Adrenal gland (tissue), 5 donors: ENCODE measurements around the gene KRTAP10-1.

Experiments used
- POLR2A ChIP-seq, 2 donors: fragments of 450-650 bp; IDR thresholded peaks; one replicate each; pipeline ENCODE4 v1.6.1; 2017; ENCODE audit warnings: antibody characterized with exemption in 2 of 2, mild to moderate bottlenecking in 2 of 2, moderate library complexity in 1 of 2
- TF ChIP-seq, protein P1 (sequence below), 6 experiments: fragments of 450-650 bp in 4 of 6; fragments of 200-600 bp in 2 of 6; sonication (generic) in 1 of 6; IDR thresholded peaks; 1 replicate in 5 of 6; 2 replicates in 1 of 6; pipeline versions ENCODE4 v1.5.1 to v1.8.0; 2016 to 2021; ENCODE audit warnings: antibody characterized with exemption in 6 of 6, mild to moderate bottlenecking in 2 of 6, moderate library complexity in 1 of 6
- donor health status: DM: no; HTN: no; CAD: no.

DNA sequence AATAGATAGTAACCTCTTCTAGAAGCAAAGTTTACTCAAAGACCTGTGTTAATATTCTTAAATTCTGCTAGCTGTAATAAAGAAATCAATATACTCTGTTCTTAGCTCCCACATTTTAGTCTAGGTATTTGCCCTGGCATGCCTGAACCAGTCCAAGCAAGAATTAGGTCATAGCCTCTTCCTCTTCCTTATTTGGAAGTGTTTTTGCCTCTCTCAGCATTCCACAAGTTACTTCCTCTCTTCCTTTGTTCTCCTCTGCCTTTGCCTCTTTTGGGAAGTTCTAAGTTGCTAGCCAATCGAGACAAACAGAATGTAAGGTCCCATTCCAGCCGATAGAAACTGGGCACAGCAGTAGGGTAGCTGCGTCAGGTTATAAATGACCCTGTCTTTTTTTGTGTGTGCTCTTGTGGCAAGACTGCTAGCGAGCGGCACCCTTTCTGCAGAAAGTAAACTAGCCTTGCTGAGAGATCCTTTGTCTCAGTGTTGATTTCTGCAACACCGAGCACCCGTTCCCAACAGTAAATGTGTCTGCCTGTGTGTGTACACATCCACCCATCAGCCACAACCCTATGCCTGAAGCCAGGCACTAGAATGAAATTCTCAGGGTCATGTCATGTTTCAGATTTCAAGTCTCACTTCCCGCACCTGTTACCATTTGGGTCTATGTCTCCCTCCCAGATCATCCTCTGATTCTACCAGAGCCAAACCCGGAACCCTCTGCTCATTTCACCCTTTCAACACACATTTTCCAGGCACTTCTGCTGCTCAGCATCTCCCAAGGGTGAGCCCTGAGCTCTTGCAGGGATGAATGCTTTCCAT is 47.2 kb downstream of the KRTAP10-1 start:
- TF ChIP-seq, protein P1, sequence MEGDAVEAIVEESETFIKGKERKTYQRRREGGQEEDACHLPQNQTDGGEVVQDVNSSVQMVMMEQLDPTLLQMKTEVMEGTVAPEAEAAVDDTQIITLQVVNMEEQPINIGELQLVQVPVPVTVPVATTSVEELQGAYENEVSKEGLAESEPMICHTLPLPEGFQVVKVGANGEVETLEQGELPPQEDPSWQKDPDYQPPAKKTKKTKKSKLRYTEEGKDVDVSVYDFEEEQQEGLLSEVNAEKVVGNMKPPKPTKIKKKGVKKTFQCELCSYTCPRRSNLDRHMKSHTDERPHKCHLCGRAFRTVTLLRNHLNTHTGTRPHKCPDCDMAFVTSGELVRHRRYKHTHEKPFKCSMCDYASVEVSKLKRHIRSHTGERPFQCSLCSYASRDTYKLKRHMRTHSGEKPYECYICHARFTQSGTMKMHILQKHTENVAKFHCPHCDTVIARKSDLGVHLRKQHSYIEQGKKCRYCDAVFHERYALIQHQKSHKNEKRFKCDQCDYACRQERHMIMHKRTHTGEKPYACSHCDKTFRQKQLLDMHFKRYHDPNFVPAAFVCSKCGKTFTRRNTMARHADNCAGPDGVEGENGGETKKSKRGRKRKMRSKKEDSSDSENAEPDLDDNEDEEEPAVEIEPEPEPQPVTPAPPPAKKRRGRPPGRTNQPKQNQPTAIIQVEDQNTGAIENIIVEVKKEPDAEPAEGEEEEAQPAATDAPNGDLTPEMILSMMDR (IDR thresholded peaks at IDR 0.05) = no peak
- TF ChIP-seq POLR2A (IDR thresholded peaks at IDR 0.05) = no peak
